Esophagus muscularis mucosa (tissue), 2 donors: ENCODE measurements around the gene ZCCHC17.

Experiments used
- POLR2A ChIP-seq: fragments of 450-650 bp; IDR thresholded peaks from one replicate; pipeline ENCODE4 v1.6.1; 2017; ENCODE audit warnings: antibody characterized with exemption, moderate library complexity, mild to moderate bottlenecking, low read depth
- POLR2AphosphoS5 ChIP-seq, 2 donors: sonication (generic); formaldehyde crosslinking; IDR thresholded peaks; one replicate each; pipeline ENCODE4 v1.6.1; 2017; ENCODE audit warnings: antibody characterized with exemption in 2 of 2

- no peak for TF ChIP-seq POLR2A
- no peak for TF ChIP-seq POLR2AphosphoS5 (IDR thresholded peaks at IDR 0.05)
These were observed 19.1 kb downstream of the ZCCHC17 start for GRCh38 chr1:31315902-31316301.
